IMR-90 (cell line): ENCODE results near the gene MDH1. TPM values are rescaled to one million over a fixed set of nuclear protein-coding genes. Genes with fewer than 3 reads are reported as not detected.

Source experiments
- ATAC-seq: fragments of 200-7000 bp; cut with Tn5 transposase; 2 replicates; pipeline ENCODE4 v1.9.1; 2020; ENCODE audit warnings: low read depth, mild to moderate bottlenecking, moderate library complexity
- BruUV-seq: library from RNA; stranded (reverse); fragments of 400-500 nt; replicated peaks from 2 replicates; lab custom pipeline; 2021; lab: Mats Ljungman, UMichigan
- CTCF ChIA-PET: fragments of 300-600 bp; formaldehyde crosslinking; extraction: SDS; loops from one replicate; lab custom pipeline; 2021; ENCODE audit warnings: antibody characterized with exemption; lab: Yijun Ruan, JAX
- POLR2A ChIA-PET: fragments of 300-600 bp; sonication (Branson Sonifier 250); formaldehyde crosslinking; loops from one replicate; lab custom pipeline; 2022; ENCODE audit warnings: antibody characterized with exemption; ENCODE audit not compliant: unreplicated experiment; lab: Charles Lee
- DNase-seq: peaks from one replicate; pipeline ENCODE4 v3.0.0; 2013
- H2AFZ ChIP-seq: replicated peaks from 2 replicates; pipeline ENCODE3; 2013; ENCODE audit warnings: low read length, mild to moderate bottlenecking; ENCODE audit not compliant: poor library complexity
- H2AK5ac ChIP-seq: 2 replicates; pipeline ENCODE4 v1.6.1; 2013; ENCODE audit warnings: low read depth, low read length, inconsistent platforms
- H2AK9ac ChIP-seq: replicated peaks from 2 replicates; pipeline ENCODE3; 2013; ENCODE audit warnings: mild to moderate bottlenecking, low read depth, low read length, moderate library complexity; ENCODE audit not compliant: poor library complexity
- H2BK120ac ChIP-seq: 2 replicates; pipeline ENCODE4 v1.6.1; 2013; ENCODE audit warnings: low read depth, low read length, inconsistent platforms
- H2BK15ac ChIP-seq: 3 replicates; pipeline ENCODE4 v1.6.1; 2013; ENCODE audit warnings: low read depth, low read length, inconsistent platforms
- H2BK20ac ChIP-seq: 2 replicates; pipeline ENCODE4 v1.6.1; 2013; ENCODE audit warnings: low read depth, mild to moderate bottlenecking, inconsistent platforms, low read length, moderate library complexity
- H2BK5ac ChIP-seq: 2 replicates; pipeline ENCODE4 v1.6.1; 2013; ENCODE audit warnings: mild to moderate bottlenecking, low read depth, low read length, inconsistent platforms; ENCODE audit not compliant: poor library complexity, severe bottlenecking
- H3K14ac ChIP-seq: replicated peaks from 2 replicates; pipeline ENCODE4 v1.6.1; 2013; ENCODE audit warnings: low read depth, low read length, inconsistent platforms
- H3K18ac ChIP-seq: 2 replicates; pipeline ENCODE4 v1.6.1; 2013; ENCODE audit warnings: low read depth, low read length, control low read depth
- H3K23ac ChIP-seq: 2 replicates; pipeline ENCODE4 v1.6.1; 2013; ENCODE audit warnings: low read depth, low read length, inconsistent platforms
- H3K27ac ChIP-seq: 2 replicates; pipeline ENCODE4 v1.5.1; 2013; ENCODE audit warnings: mild to moderate bottlenecking, control low read depth, low read length; ENCODE audit not compliant: insufficient read depth
- H3K27me3 ChIP-seq: 2 replicates; pipeline ENCODE4 v1.6.1; 2013; ENCODE audit warnings: low read length; ENCODE audit not compliant: control insufficient read depth, insufficient read depth
- H3K36me3 ChIP-seq: 2 replicates; pipeline ENCODE4 v1.6.1; 2013; ENCODE audit warnings: low read length, mixed read lengths; ENCODE audit not compliant: control insufficient read depth, insufficient read depth
- H3K4ac ChIP-seq: 2 replicates; pipeline ENCODE4 v1.6.1; 2013; ENCODE audit warnings: low read depth, low read length, inconsistent platforms
- H3K4me1 ChIP-seq: 2 replicates; pipeline ENCODE4 v1.6.1; 2013; ENCODE audit warnings: low read length, mixed read lengths; ENCODE audit not compliant: control insufficient read depth, insufficient read depth
- H3K4me2 ChIP-seq: 2 replicates; pipeline ENCODE4 v1.6.1; 2013; ENCODE audit warnings: low read depth, mild to moderate bottlenecking, control low read depth, low read length, moderate library complexity
- H3K4me3 ChIP-seq: 2 replicates; pipeline ENCODE4 v1.5.1; 2013; ENCODE audit warnings: low read depth, mild to moderate bottlenecking, control low read depth, low read length, moderate library complexity; ENCODE audit not compliant: insufficient read depth
- H3K56ac ChIP-seq: 2 replicates; pipeline ENCODE4 v1.6.1; 2013; ENCODE audit warnings: low read length, inconsistent platforms; ENCODE audit not compliant: insufficient read depth; ENCODE audit errors: extremely low read depth
- H3K79me1 ChIP-seq, 2 experiments: 2 replicates each; pipeline ENCODE4 v1.6.1; 2013; ENCODE audit warnings: low read length in 2 of 2, inconsistent platforms in 1 of 2, low read depth in 1 of 2
- H3K9ac ChIP-seq: 2 replicates; pipeline ENCODE4 v1.6.1; 2013; ENCODE audit warnings: low read depth, low read length, control low read depth
- H3K9me1 ChIP-seq: 2 replicates; pipeline ENCODE4 v1.6.1; 2013; ENCODE audit warnings: low read length, inconsistent platforms; ENCODE audit not compliant: insufficient read depth
- H3K9me3 ChIP-seq: 2 replicates; pipeline ENCODE4 v1.6.1; 2013; ENCODE audit warnings: low read length; ENCODE audit not compliant: control insufficient read depth, insufficient read depth
- H4K20me1 ChIP-seq: 2 replicates; pipeline ENCODE4 v1.6.1; 2013; ENCODE audit warnings: low read length, inconsistent platforms; ENCODE audit not compliant: insufficient read depth
- H4K5ac ChIP-seq: 2 replicates; pipeline ENCODE4 v1.6.1; 2013; ENCODE audit warnings: mild to moderate bottlenecking, low read depth, low read length, control low read depth
- H4K8ac ChIP-seq, 2 experiments: 2 replicates each; pipeline ENCODE4 v1.6.1; 2013; ENCODE audit warnings: low read depth in 2 of 2, low read length in 2 of 2, control low read depth in 1 of 2, inconsistent platforms in 1 of 2
- H4K91ac ChIP-seq: 2 replicates; pipeline ENCODE4 v1.6.1; 2013; ENCODE audit warnings: low read depth, low read length, inconsistent platforms; ENCODE audit not compliant: insufficient read depth
- BHLHE40 ChIP-seq: fragments of 150-350 bp; IDR thresholded peaks from 2 replicates; pipeline ENCODE4 v1.6.1; 2016; ENCODE audit warnings: mild to moderate bottlenecking, low read depth, low read length
- CEBPB ChIP-seq: IDR thresholded peaks from 2 replicates; pipeline ENCODE4 v1.6.1; 2012; ENCODE audit warnings: low read depth, low read length, improper control_type of control experiment
- CTCF ChIP-seq: conservative IDR thresholded peaks from 2 replicates; pipeline ENCODE4 v1.5.1; 2012; ENCODE audit warnings: mild to moderate bottlenecking, low read depth, low read length, improper control_type of control experiment
- ELK1 ChIP-seq: fragments of 150-350 bp; IDR thresholded peaks from 2 replicates; pipeline ENCODE4 v1.6.1; 2016; ENCODE audit warnings: low read depth, mild to moderate bottlenecking, low read length, moderate library complexity, borderline replicate concordance
- FOS ChIP-seq: fragments of 150-350 bp; IDR thresholded peaks from 2 replicates; pipeline ENCODE4 v1.6.1; 2016; ENCODE audit warnings: low read depth, low read length
- MAFK ChIP-seq: IDR thresholded peaks from 2 replicates; pipeline ENCODE4 v1.6.1; 2012; ENCODE audit warnings: low read depth, low read length, improper control_type of control experiment
- MAZ ChIP-seq: IDR thresholded peaks from 2 replicates; pipeline ENCODE4 v1.6.1; 2012; ENCODE audit warnings: low read depth, mild to moderate bottlenecking, low read length, improper control_type of control experiment, moderate library complexity, borderline replicate concordance
- MXI1 ChIP-seq: IDR thresholded peaks from 2 replicates; pipeline ENCODE4 v1.6.1; 2012; ENCODE audit warnings: low read depth, mild to moderate bottlenecking, low read length, moderate library complexity, borderline replicate concordance
- NFE2L2 ChIP-seq: fragments of 150-350 bp; IDR thresholded peaks from 2 replicates; pipeline ENCODE4 v1.6.1; 2016; ENCODE audit warnings: low read depth, mild to moderate bottlenecking, low read length
- POLR2A ChIP-seq: IDR thresholded peaks from 2 replicates; pipeline ENCODE4 v1.6.1; 2012; ENCODE audit warnings: mild to moderate bottlenecking, low read depth, low read length
- RAD21 ChIP-seq: IDR thresholded peaks from 2 replicates; pipeline ENCODE4 v1.6.1; 2012; ENCODE audit warnings: low read length, improper control_type of control experiment
- RCOR1 ChIP-seq: IDR thresholded peaks from 2 replicates; pipeline ENCODE4 v1.6.1; 2012; ENCODE audit warnings: mild to moderate bottlenecking, low read length, improper control_type of control experiment; ENCODE audit not compliant: insufficient replicate concordance
- RFX5 ChIP-seq: IDR thresholded peaks from 2 replicates; pipeline ENCODE4 v1.8.0; 2012; ENCODE audit warnings: low read depth, mild to moderate bottlenecking, low read length, moderate library complexity
- SMC3 ChIP-seq: fragments of 150-350 bp; IDR thresholded peaks from 2 replicates; pipeline ENCODE4 v1.6.1; 2016; ENCODE audit warnings: low read depth, mild to moderate bottlenecking, antibody characterized with exemption, low read length, moderate library complexity
- USF2 ChIP-seq: fragments of 150-350 bp; IDR thresholded peaks from 2 replicates; pipeline ENCODE4 v1.6.1; 2017; ENCODE audit warnings: mild to moderate bottlenecking, antibody characterized with exemption, low read length, low read depth
- WGBS, 2 experiments: methylation state at CpG; one replicate each; pipeline versions ENCODE4 v1.1.5 to v1.1.7; 2013; ENCODE audit warnings: missing lambda C conversion rate in 2 of 2; ENCODE audit not compliant: insufficient read length in 1 of 2; ENCODE audit errors: extremely low coverage in 2 of 2; 5-methylcytosine and 5-hydroxymethylcytosine counted together
- dilution Hi-C: fragments of 300-500 bp; cut with HindIII; formaldehyde crosslinking; loops from one replicate; pipeline ENCODE4 v1.14.3; 2018; ENCODE audit warnings: low sequenced_read_pairs; ENCODE audit not compliant: unreplicated experiment
- in situ Hi-C: fragments of 300-500 bp; cut with MboI; formaldehyde crosslinking; loops from 3 replicates; pipeline ENCODE4 v1.14.3; 2019; ENCODE audit warnings: low sequenced_read_pairs, inconsistent platforms, mixed read lengths
- intact Hi-C: fragments of 100-400 bp; cut with micrococcal nuclease; formaldehyde crosslinking; loops from 2 replicates; pipeline ENCODE4 v1.10.0; 2022
- polyA plus RNA-seq, 3 experiments: library from polyadenylated mRNA; depleted of rRNA; stranded (reverse); fragments of >200 nt; gene quantifications; 2 replicates each; pipeline ENCODE4 v1.2.3, GENCODE V29; 2012; ENCODE audit warnings: low replicate concordance in 1 of 3
- total RNA-seq: library from RNA; depleted of rRNA; stranded (reverse); fragments of >200 nt; gene quantifications from 2 replicates; pipeline ENCODE4 v1.2.3, GENCODE V29; 2012

MDH1 gene
- total and polyA plus RNA-seq, 2 of the 4 experiments (the other 2 are of a cell fraction) = 195 to 248 TPM

- no peak overlapping the region for H4K8ac ChIP-seq
These were observed 42.7 kb downstream of the MDH1 start for GRCh38 chr2:63631501-63631900.

More at GRCh38 chr2:63631501-63631900, 42.7 kb downstream of the MDH1 start:
- Histone ChIP-seq H3K4me3 (no peak overlapping the region), H3K9me1 (no peaks in the 10 kb centered on the region), H2BK20ac (no peak overlapping the region), H3K4me2 (no peak overlapping the region), H3K27me3 (no peaks in the 10 kb centered on the region), H2BK5ac (no peak overlapping the region), H3K18ac (no peak overlapping the region), H3K4ac (no peak overlapping the region), H4K91ac (no peak overlapping the region), H3K14ac (no peak overlapping the region), H2BK15ac (no peak overlapping the region), H3K36me3 (no peaks in the 10 kb centered on the region), H3K79me1 (no peaks in the 10 kb centered on the region), H4K5ac (no peak overlapping the region), H2BK120ac (no peak overlapping the region), H4K20me1 (no peaks in the 10 kb centered on the region), H3K9ac (no peak overlapping the region), H2AK9ac (no peak overlapping the region), H3K56ac (no peak overlapping the region), H3K23ac (no peak overlapping the region), H3K9me3 (peaks cover 2% of the 10 kb centered on the region; the same call in 1 of the 2 replicates), H2AK5ac (no peak overlapping the region), H3K27ac (no peak overlapping the region), H2AFZ (no peak overlapping the region), H3K4me1 (no peaks in the 10 kb centered on the region)
- dilution Hi-C loops = no loop called here
- WGBS, 2 experiments = no CpG with 5 or more reads among the region's 1 CpG
- ATAC-seq = no peak
- in situ Hi-C loops = no loop called here
- BruUV-seq = no TSS peak
- POLR2A ChIA-PET = no interaction called here
- DNase-seq = no peak
- TF ChIP-seq BHLHE40 (no peak), CTCF (no peak), ELK1 (no peak), MXI1 (no peak), CEBPB (no peak), RCOR1 (no peak), MAFK (no peak), MAZ (no peak), FOS (no peak), USF2 (no peak), RAD21 (no peak), SMC3 (no peak), NFE2L2 (no peak), POLR2A (no peak), RFX5 (no peak)
- CTCF ChIA-PET = no interaction called here
- intact Hi-C loops = no loop called here
